Anterior cingulate cortex (tissue), 58 donors: ENCODE data around the gene GEN1.
"Not testable (repeated sequence)": the region's sequence is repeated elsewhere in the genome, so short reads cannot be mapped to it uniquely, and the experiment has no call there.

ENCODE experiments used
- DNase-seq, 58 donors: peaks; one replicate each; lab custom pipeline; 2025; lab: John Stamatoyannopoulos, UW

The GEN1 gene

GRCh38 chr2:17821535-17822444 is 67.9 kb downstream of the GEN1 start:
- no peak for DNase-seq

- no peak for DNase-seq
Measured at GRCh38 chr2:17822445-17823117, 68.6 kb downstream of the GEN1 start.

GRCh38 chr2:17823646-17824045 is 69.7 kb downstream of the GEN1 start:
- not testable (repeated sequence) for DNase-seq

DNA sequence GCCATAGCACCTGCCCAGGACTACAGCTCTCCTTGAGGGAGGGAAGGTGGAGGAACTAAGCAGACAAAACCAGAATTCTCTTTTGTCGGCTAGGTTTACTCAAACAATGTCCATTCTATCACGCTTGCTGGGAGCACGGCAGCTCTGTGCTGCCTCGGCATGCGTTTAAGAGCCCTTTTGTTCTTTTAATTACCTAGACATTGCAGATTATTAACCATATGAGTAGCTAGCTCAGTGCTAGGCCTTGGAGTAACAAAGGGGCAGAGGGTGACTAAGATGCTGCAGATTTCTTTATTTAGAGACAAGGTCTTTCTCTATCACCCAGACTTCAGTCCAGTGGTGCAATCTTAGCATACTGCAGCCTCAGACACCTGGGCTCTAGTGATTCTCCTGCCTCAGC is 73.4 kb downstream of the GEN1 start:
- no peak for DNase-seq

DNA sequence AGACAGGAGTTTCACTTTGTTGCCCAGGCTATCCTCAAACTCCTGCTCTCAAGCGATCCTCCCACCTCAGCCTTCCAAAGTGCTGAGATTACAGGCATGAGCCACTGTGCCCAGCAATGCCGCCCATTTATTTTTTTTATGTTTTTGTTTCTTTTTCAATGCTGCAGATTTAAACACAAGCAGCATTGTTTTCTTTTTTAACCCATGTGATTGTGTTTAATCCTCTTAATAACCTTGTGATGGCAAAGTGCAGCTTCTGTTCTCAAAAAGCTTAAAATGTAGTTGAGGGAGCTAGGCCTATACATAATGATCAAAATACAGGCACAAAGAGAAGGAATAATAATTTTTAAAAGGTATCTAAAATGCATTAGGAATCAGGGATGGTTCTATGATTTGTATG is 73.8 kb downstream of the GEN1 start:
- DNase-seq, result no peak

GRCh38 chr2:17830053-17831034 is 76.4 kb downstream of the GEN1 start:
- peak in 54 of 58 donors; percentile 19 to 87 (median 59) for DNase-seq

DNA sequence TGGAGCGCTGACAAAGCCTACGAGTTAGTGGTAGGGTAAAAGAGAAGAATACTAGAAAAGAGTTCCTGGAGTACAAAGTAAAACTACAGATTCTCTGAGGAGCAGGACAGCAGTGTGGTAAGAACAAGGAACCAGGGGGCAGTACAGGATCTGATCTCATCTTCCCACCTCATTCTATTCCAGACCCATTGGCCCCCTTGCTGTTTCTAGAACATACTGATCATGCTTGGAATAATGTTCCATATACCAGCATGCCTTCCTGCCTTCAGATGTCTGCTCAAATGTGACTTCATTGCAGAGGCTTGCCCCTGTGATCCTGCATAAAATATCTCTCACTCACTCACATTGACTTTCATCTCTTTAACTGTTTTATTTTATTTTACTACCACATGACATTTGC is 81.6 kb downstream of the GEN1 start:
- DNase-seq, result no peak
